ENCODE data around the gene SLC17A1.

DNA sequence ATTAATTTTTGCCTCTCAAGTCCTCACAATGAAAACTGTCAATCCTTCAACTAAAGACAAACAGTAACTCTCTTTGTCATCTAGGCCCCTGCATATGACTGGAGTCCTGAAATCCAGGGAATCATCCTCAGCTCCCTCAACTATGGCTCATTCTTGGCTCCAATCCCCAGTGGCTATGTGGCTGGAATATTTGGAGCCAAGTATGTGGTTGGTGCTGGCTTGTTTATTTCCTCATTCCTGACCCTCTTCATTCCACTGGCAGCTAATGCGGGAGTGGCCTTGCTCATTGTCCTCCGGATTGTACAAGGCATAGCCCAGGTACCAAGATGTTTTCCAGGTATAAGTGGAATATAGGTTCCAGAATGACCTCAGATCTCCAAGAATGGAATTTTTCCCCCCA is 61.9 kb downstream of the SLC17A1 start:
- TF ChIP-seq, protein P1, sequence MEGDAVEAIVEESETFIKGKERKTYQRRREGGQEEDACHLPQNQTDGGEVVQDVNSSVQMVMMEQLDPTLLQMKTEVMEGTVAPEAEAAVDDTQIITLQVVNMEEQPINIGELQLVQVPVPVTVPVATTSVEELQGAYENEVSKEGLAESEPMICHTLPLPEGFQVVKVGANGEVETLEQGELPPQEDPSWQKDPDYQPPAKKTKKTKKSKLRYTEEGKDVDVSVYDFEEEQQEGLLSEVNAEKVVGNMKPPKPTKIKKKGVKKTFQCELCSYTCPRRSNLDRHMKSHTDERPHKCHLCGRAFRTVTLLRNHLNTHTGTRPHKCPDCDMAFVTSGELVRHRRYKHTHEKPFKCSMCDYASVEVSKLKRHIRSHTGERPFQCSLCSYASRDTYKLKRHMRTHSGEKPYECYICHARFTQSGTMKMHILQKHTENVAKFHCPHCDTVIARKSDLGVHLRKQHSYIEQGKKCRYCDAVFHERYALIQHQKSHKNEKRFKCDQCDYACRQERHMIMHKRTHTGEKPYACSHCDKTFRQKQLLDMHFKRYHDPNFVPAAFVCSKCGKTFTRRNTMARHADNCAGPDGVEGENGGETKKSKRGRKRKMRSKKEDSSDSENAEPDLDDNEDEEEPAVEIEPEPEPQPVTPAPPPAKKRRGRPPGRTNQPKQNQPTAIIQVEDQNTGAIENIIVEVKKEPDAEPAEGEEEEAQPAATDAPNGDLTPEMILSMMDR (IDR thresholded peaks at IDR 0.05; ENCODE audit: low read depth, low read length, missing input control), result no peak
- TF ChIP-seq JUND (IDR thresholded peaks at IDR 0.05) (no peak), RAD21 (IDR thresholded peaks at IDR 0.05) (no peak), RXRA (IDR thresholded peaks at IDR 0.05) (no peak), GABPA (IDR thresholded peaks at IDR 0.05 in 1 of 2, conservative IDR thresholded peaks at IDR 0.05 in 1 of 2) (no peak), TAF1 (conservative IDR thresholded peaks at IDR 0.05) (no peak), EGR1 (IDR thresholded peaks at IDR 0.05; ENCODE audit: low read depth in 2 of 2) (no peak), SP1 (IDR thresholded peaks at IDR 0.05) (no peak)
- TF ChIP-seq, protein P2, sequence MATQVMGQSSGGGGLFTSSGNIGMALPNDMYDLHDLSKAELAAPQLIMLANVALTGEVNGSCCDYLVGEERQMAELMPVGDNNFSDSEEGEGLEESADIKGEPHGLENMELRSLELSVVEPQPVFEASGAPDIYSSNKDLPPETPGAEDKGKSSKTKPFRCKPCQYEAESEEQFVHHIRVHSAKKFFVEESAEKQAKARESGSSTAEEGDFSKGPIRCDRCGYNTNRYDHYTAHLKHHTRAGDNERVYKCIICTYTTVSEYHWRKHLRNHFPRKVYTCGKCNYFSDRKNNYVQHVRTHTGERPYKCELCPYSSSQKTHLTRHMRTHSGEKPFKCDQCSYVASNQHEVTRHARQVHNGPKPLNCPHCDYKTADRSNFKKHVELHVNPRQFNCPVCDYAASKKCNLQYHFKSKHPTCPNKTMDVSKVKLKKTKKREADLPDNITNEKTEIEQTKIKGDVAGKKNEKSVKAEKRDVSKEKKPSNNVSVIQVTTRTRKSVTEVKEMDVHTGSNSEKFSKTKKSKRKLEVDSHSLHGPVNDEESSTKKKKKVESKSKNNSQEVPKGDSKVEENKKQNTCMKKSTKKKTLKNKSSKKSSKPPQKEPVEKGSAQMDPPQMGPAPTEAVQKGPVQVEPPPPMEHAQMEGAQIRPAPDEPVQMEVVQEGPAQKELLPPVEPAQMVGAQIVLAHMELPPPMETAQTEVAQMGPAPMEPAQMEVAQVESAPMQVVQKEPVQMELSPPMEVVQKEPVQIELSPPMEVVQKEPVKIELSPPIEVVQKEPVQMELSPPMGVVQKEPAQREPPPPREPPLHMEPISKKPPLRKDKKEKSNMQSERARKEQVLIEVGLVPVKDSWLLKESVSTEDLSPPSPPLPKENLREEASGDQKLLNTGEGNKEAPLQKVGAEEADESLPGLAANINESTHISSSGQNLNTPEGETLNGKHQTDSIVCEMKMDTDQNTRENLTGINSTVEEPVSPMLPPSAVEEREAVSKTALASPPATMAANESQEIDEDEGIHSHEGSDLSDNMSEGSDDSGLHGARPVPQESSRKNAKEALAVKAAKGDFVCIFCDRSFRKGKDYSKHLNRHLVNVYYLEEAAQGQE (IDR thresholded peaks at IDR 0.05), result no peak
- TF ChIP-seq, protein P3, sequence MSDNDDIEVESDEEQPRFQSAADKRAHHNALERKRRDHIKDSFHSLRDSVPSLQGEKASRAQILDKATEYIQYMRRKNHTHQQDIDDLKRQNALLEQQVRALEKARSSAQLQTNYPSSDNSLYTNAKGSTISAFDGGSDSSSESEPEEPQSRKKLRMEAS (IDR thresholded peaks at IDR 0.05), result no peak

Measured in liver (tissue), 3 donors.